ENCODE results near the gene RRAD. TPM values are rescaled to one million over a fixed set of nuclear protein-coding genes. Genes with fewer than 3 reads are reported as not detected.

RRAD gene
- total and polyA plus RNA-seq, 2 of the 4 experiments (the other 2 are of a cell fraction), result 1.3 to 2.1 TPM

DNA sequence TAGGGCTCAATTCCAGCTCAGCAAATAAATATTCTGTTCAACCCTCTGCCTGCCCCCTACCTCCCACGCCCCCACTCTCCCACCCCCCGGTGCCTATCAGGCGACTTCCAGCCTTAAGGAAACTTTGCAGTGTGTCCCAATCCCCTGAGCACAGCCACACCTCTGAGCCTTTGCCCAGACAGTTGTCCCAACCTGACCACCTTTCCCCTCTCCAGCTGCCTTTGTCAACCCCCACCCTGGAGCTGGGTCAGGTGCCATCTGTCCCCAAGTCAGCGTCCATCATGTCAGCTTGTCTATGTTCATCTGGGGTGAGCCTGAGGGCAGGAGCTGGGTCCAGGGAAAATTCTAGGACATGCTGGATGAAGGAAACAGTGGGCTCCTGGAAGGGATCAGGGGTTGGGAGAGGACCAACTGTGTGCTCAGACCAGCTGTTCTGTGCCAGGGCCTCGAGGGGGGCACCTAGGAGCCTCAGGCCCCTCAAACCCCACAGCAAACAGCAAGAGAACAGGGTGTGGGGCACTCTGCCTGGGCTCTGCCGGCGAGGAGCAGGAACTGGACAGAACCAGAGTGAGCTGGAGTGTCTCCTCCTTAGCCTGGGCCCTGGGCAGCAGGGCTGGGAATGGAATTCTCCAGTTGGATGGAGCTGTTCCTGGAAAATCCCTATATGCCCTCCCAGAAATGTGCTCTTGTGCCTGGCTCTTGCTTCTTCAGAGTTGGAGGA is 24.5 kb downstream of the RRAD start (continued):
- TF ChIP-seq, protein P1, sequence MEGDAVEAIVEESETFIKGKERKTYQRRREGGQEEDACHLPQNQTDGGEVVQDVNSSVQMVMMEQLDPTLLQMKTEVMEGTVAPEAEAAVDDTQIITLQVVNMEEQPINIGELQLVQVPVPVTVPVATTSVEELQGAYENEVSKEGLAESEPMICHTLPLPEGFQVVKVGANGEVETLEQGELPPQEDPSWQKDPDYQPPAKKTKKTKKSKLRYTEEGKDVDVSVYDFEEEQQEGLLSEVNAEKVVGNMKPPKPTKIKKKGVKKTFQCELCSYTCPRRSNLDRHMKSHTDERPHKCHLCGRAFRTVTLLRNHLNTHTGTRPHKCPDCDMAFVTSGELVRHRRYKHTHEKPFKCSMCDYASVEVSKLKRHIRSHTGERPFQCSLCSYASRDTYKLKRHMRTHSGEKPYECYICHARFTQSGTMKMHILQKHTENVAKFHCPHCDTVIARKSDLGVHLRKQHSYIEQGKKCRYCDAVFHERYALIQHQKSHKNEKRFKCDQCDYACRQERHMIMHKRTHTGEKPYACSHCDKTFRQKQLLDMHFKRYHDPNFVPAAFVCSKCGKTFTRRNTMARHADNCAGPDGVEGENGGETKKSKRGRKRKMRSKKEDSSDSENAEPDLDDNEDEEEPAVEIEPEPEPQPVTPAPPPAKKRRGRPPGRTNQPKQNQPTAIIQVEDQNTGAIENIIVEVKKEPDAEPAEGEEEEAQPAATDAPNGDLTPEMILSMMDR (conservative IDR thresholded peaks at IDR 0.05; ENCODE audit: low read depth, low read length), result no peak

Measured in IMR-90 (cell line).